HG03039 (cell line): Measurements from ENCODE around the gene DEAF1.
"Not testable (repeated sequence)": the region's sequence is repeated elsewhere in the genome, so short reads cannot be mapped to it uniquely, and the experiment has no call there.

Source experiments
- ATAC-seq: cut with Tn5 transposase; IDR thresholded peaks from one replicate; pipeline ENCODE4 v1.9.1; 2021; ENCODE audit warnings: mild to moderate bottlenecking, moderate library complexity; ENCODE audit not compliant: unreplicated experiment

Gene DEAF1

GRCh38 chr11:694563-695287 lies at the start of gene DEAF1:
Gene DEAF1, minus strand, starts transcription at chr11:695222. Its CDS starts 175 bp downstream, at chr11:695047.
- peak; percentile 69 for ATAC-seq

- no peak for ATAC-seq
Measured at GRCh38 chr11:742571-743201, 47.7 kb upstream of the DEAF1 start.

- no peak for ATAC-seq
Measured at GRCh38 chr11:742156-742546, 47.1 kb upstream of the DEAF1 start.

GRCh38 chr11:737899-738298 lies 42.9 kb upstream of the DEAF1 start:
- not testable (repeated sequence) for ATAC-seq

- ATAC-seq: no peak
Measured at GRCh38 chr11:737366-737765, 42.3 kb upstream of the DEAF1 start.

- ATAC-seq: not testable (repeated sequence)
Measured at GRCh38 chr11:734541-734940, 39.5 kb upstream of the DEAF1 start.

GRCh38 chr11:733072-733471 lies 38.0 kb upstream of the DEAF1 start:
- no peak for ATAC-seq

- ATAC-seq: no peak
Measured at GRCh38 chr11:729492-730074, 34.6 kb upstream of the DEAF1 start.

- ATAC-seq: no peak
Measured at GRCh38 chr11:728901-729491, 34.0 kb upstream of the DEAF1 start.

- peak; percentile 52 for ATAC-seq
Measured at GRCh38 chr11:727859-728748, 33.1 kb upstream of the DEAF1 start.

GRCh38 chr11:727281-727701 lies 32.3 kb upstream of the DEAF1 start:
- no peak for ATAC-seq

- no peak for ATAC-seq
Measured at GRCh38 chr11:726278-727220, 31.5 kb upstream of the DEAF1 start.

- no peak for ATAC-seq
Measured at GRCh38 chr11:725624-726202, 30.7 kb upstream of the DEAF1 start.

- ATAC-seq: no peak
Measured at GRCh38 chr11:724778-725386, 29.9 kb upstream of the DEAF1 start.

- ATAC-seq: no peak
Measured at GRCh38 chr11:724049-724777, 29.2 kb upstream of the DEAF1 start.

GRCh38 chr11:723120-723883 lies 28.3 kb upstream of the DEAF1 start:
- ATAC-seq: no peak

- no peak for ATAC-seq
Measured at GRCh38 chr11:722346-722811, 27.4 kb upstream of the DEAF1 start.
